HG03354 (cell line): ENCODE results near the gene GNS.

Experiments used
- ATAC-seq: cut with Tn5 transposase; IDR thresholded peaks from one replicate; pipeline ENCODE4 v1.9.1; 2021; ENCODE audit warnings: mild to moderate bottlenecking; ENCODE audit not compliant: unreplicated experiment, poor library complexity, severe bottlenecking

GNS gene

GRCh38 chr12:64742416-64742815, 16.8 kb downstream of the GNS start:
- ATAC-seq: no peak

- ATAC-seq: no peak
These were observed 18.6 kb downstream of the GNS start for GRCh38 chr12:64740646-64741045.

GRCh38 chr12:64739778-64740177, 19.4 kb downstream of the GNS start:
- ATAC-seq: no peak

- ATAC-seq: no peak
These were observed 21.7 kb downstream of the GNS start for GRCh38 chr12:64737539-64737938.

- ATAC-seq: no peak
These were observed 22.4 kb downstream of the GNS start for GRCh38 chr12:64736771-64737170.

- ATAC-seq: no peak
These were observed 23.8 kb downstream of the GNS start for GRCh38 chr12:64735442-64735841.

GRCh38 chr12:64733857-64734256, 25.3 kb downstream of the GNS start:
- ATAC-seq: no peak

GRCh38 chr12:64731683-64732082, 27.5 kb downstream of the GNS start:
- ATAC-seq: no peak

- ATAC-seq: no peak
These were observed 28.6 kb downstream of the GNS start for GRCh38 chr12:64730588-64730969.

GRCh38 chr12:64729909-64730587, 29.2 kb downstream of the GNS start:
- no peak for ATAC-seq

GRCh38 chr12:64724201-64724745, 34.9 kb downstream of the GNS start:
- ATAC-seq: no peak

- no peak for ATAC-seq
These were observed 35.6 kb downstream of the GNS start for GRCh38 chr12:64723630-64724029.

- no peak for ATAC-seq
These were observed 36.4 kb downstream of the GNS start for GRCh38 chr12:64722835-64723234.

- no peak for ATAC-seq
These were observed 38.3 kb downstream of the GNS start for GRCh38 chr12:64720884-64721283.

- no peak for ATAC-seq
These were observed 40.6 kb downstream of the GNS start for GRCh38 chr12:64718649-64719048.

- no peak for ATAC-seq
These were observed 42.3 kb downstream of the GNS start for GRCh38 chr12:64716839-64717455.

- ATAC-seq: no peak
These were observed 42.8 kb downstream of the GNS start for GRCh38 chr12:64716371-64716770.

- ATAC-seq: peak; percentile 80
These were observed 44.6 kb downstream of the GNS start for GRCh38 chr12:64714551-64714968.

GRCh38 chr12:64713376-64713775, 45.8 kb downstream of the GNS start:
- no peak for ATAC-seq

- no peak for ATAC-seq
These were observed 49.8 kb downstream of the GNS start for GRCh38 chr12:64709429-64709828.

- ATAC-seq: no peak
These were observed 51.3 kb downstream of the GNS start for GRCh38 chr12:64707926-64708325.
